HL-60 (cell line): ENCODE results near the gene PGLYRP2.
A peak's percentile ranks its signal among the peaks of the same experiment; 100 is the strongest.

Experiments used
- DNase-seq, 2 experiments: peaks; one replicate each; pipeline ENCODE4 v3.0.0-alpha.2; 2010 to 2020; ENCODE audit warnings: low read depth in 1 of 2, low spot score in 1 of 2
- H3K27ac ChIP-seq: fragments of 250-450 bp; sonication (Bioruptor Pico); replicated peaks from 2 replicates; pipeline ENCODE4 v1.5.1; 2020; ENCODE audit warnings: mild to moderate bottlenecking, moderate library complexity
- H3K27me3 ChIP-seq: fragments of 250-450 bp; sonication (Bioruptor Pico); 2 replicates; pipeline ENCODE4 v1.5.1; 2021; ENCODE audit warnings: mild to moderate bottlenecking, moderate library complexity; ENCODE audit not compliant: insufficient read depth, poor library complexity, severe bottlenecking
- H3K4me3 ChIP-seq: replicated peaks from 2 replicates; pipeline ENCODE4 v1.5.1; 2011; ENCODE audit warnings: mild to moderate bottlenecking, control low read depth, low read length; ENCODE audit not compliant: insufficient read depth
- GABPA ChIP-seq: IDR thresholded peaks from 2 replicates; pipeline ENCODE4 v1.6.1; 2012; ENCODE audit warnings: low read depth
- POLR2AphosphoS5 ChIP-seq: IDR thresholded peaks from 2 replicates; pipeline ENCODE4 v1.6.1; 2012; ENCODE audit warnings: low read depth
- REST ChIP-seq: IDR thresholded peaks from 2 replicates; pipeline ENCODE4 v1.6.1; 2012; ENCODE audit warnings: low read depth; ENCODE audit not compliant: insufficient replicate concordance
- SPI1 ChIP-seq: IDR thresholded peaks from 2 replicates; pipeline ENCODE4 v1.6.1; 2012; ENCODE audit warnings: low read depth, mild to moderate bottlenecking, borderline replicate concordance
- TF ChIP-seq, protein P1 (sequence below): IDR thresholded peaks from one replicate; pipeline ENCODE4 v1.5.1; 2011; ENCODE audit warnings: low read length, control low read depth, inconsistent platforms; ENCODE audit not compliant: insufficient read depth

Gene PGLYRP2

GRCh38 chr19:15443325-15443724, 36.0 kb downstream of the PGLYRP2 start:
- no peaks in the 10 kb centered on the region for H3K27me3 ChIP-seq
- no peak for DNase-seq
- no peak overlapping the region for H3K4me3 ChIP-seq
- H3K27ac ChIP-seq, result no peak overlapping the region
- TF ChIP-seq REST (no peak), GABPA (no peak), POLR2AphosphoS5 (no peak), SPI1 (no peak)
- TF ChIP-seq, protein P1, sequence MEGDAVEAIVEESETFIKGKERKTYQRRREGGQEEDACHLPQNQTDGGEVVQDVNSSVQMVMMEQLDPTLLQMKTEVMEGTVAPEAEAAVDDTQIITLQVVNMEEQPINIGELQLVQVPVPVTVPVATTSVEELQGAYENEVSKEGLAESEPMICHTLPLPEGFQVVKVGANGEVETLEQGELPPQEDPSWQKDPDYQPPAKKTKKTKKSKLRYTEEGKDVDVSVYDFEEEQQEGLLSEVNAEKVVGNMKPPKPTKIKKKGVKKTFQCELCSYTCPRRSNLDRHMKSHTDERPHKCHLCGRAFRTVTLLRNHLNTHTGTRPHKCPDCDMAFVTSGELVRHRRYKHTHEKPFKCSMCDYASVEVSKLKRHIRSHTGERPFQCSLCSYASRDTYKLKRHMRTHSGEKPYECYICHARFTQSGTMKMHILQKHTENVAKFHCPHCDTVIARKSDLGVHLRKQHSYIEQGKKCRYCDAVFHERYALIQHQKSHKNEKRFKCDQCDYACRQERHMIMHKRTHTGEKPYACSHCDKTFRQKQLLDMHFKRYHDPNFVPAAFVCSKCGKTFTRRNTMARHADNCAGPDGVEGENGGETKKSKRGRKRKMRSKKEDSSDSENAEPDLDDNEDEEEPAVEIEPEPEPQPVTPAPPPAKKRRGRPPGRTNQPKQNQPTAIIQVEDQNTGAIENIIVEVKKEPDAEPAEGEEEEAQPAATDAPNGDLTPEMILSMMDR, result no peak

DNA sequence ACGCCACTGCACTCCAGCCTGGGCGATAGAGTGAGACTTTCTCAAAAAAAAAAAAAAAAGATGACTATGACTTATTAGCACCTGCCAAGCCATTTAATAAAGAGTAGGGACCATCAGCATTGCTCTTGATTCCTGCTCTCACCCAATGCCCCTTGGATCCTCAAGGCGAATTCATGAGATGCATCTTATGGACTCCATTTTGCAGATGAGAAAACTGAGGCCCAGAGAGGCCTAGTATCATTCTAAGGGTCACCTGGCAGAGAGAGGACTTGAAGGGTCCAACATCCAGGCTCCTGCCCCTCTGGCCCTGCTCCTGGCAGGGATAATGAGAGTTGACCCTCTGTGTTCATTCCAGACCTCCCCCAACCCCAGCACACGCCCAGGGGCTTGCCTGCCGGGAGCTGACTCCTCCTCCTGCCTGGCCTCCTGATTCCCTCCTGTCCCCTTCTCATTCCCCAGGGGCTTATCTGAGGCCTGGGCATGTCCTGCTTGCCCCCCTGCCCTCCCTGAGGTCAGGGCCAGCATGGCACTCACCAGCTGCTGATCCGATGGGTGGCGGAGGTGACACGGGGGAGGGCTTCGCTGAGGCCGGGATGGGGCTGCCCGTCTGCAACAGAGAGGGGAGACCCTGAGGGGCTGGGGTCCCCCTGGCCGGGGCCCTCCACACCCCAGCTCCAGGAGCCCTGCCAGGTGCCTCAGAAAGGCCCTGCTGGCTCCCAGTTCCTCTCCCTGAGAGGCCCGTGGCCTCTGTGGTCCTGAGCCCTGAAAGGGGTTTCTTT, 37.0 kb downstream of the PGLYRP2 start:
- TF ChIP-seq, protein P1, result no peak
- no peak for TF ChIP-seq SPI1
- TF ChIP-seq POLR2AphosphoS5, result no peak
- no peak for TF ChIP-seq REST
- TF ChIP-seq GABPA, result no peak
- no peak for DNase-seq
- Histone ChIP-seq H3K4me3 (no peak overlapping the region), H3K27ac (no peak overlapping the region), H3K27me3 (no peaks in the 10 kb centered on the region)

DNA sequence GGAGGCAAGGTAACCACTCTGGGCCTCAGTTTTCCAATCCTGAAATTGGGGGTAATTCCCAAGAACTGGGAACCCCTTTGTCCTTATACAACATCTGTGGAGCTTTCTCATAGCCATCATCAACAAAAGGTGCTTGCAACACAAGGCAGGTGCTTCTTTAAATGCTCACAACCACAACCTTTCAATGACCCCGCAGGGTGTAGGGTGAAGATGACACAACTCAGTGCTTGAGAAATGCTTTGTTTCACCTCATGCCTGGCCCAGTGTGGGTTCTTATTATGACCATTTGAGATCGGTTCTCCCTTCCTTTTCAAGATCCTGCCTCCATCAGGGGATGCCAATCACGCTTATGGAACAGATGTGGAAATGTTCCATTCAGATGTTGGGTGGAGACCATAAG, 38.0 kb downstream of the PGLYRP2 start:
- no peak for TF ChIP-seq SPI1
- no peak for TF ChIP-seq REST
- no peak for TF ChIP-seq GABPA
- TF ChIP-seq POLR2AphosphoS5, result no peak
- TF ChIP-seq, protein P1, result no peak
- H3K27ac ChIP-seq, result no peak overlapping the region
- no peak overlapping the region for H3K4me3 ChIP-seq
- H3K27me3 ChIP-seq, result no peaks in the 10 kb centered on the region
- DNase-seq, result peak in 1 of 2 experiments; percentile 72
